Suprapubic skin (tissue), 4 donors: Measurements from ENCODE around the gene ZSWIM5. TPM values are rescaled to one million over a fixed set of nuclear protein-coding genes. Genes with fewer than 3 reads are reported as not detected.
"Not testable (repeated sequence)": the region's sequence is repeated elsewhere in the genome, so short reads cannot be mapped to it uniquely, and the experiment has no call there.

Experiments
- DNase-seq, 2 donors: peaks; one replicate each; pipeline ENCODE4 v3.0.0-alpha.2; 2019; ENCODE audit warnings: low spot score in 2 of 2
- H3K27ac ChIP-seq: fragments of 200-600 bp; sonication (generic); one replicate; pipeline ENCODE4 v1.5.1; 2019
- H3K27me3 ChIP-seq: fragments of 200-600 bp; sonication (generic); one replicate; pipeline ENCODE4 v1.5.1; 2019
- H3K36me3 ChIP-seq: fragments of 200-600 bp; sonication (generic); one replicate; pipeline ENCODE4 v1.5.1; 2019
- H3K4me1 ChIP-seq: fragments of 200-600 bp; sonication (generic); one replicate; pipeline ENCODE4 v1.5.1; 2019
- H3K4me3 ChIP-seq: fragments of 200-600 bp; sonication (generic); one replicate; pipeline ENCODE4 v1.5.1; 2019; ENCODE audit warnings: mild to moderate bottlenecking
- H3K9me3 ChIP-seq: fragments of 200-600 bp; sonication (generic); one replicate; pipeline ENCODE4 v1.5.1; 2019
- CTCF ChIP-seq, 2 donors: fragments of 200-600 bp in 1 of 2; fragments of 450-650 bp in 1 of 2; sonication (generic) in 1 of 2; IDR thresholded peaks; one replicate each; pipeline ENCODE4 v1.5.1; 2016 to 2019; ENCODE audit warnings: antibody characterized with exemption in 2 of 2, mild to moderate bottlenecking in 1 of 2, moderate library complexity in 1 of 2
- EP300 ChIP-seq: sonication (generic); formaldehyde crosslinking; IDR thresholded peaks from one replicate; pipeline ENCODE4 v1.6.1; 2017; ENCODE audit warnings: antibody characterized with exemption
- POLR2A ChIP-seq, 2 donors: fragments of 450-650 bp; IDR thresholded peaks; one replicate each; pipeline ENCODE4 v1.6.1; 2017; ENCODE audit warnings: antibody characterized with exemption in 2 of 2, mild to moderate bottlenecking in 2 of 2, moderate library complexity in 2 of 2
- POLR2AphosphoS5 ChIP-seq, 3 donors: sonication (generic); formaldehyde crosslinking; IDR thresholded peaks; one replicate each; pipeline ENCODE4 v1.6.1; 2017; ENCODE audit warnings: antibody characterized with exemption in 3 of 3
- whole genome bisulfite sequencing: methylation state at CpG from one replicate; pipeline ENCODE4 v1.1.5; 2018; 5-methylcytosine and 5-hydroxymethylcytosine counted together
- total RNA-seq, 4 donors: library from RNA; depleted of rRNA; stranded (reverse); fragments of >200 nt; gene quantifications; one replicate each; pipeline ENCODE4 v1.1.0, GENCODE V29; 2016

ZSWIM5 gene
- total RNA-seq, 4 donors from 2014 or later: 1.9 to 3.5 (median 2.8) TPM

DNA sequence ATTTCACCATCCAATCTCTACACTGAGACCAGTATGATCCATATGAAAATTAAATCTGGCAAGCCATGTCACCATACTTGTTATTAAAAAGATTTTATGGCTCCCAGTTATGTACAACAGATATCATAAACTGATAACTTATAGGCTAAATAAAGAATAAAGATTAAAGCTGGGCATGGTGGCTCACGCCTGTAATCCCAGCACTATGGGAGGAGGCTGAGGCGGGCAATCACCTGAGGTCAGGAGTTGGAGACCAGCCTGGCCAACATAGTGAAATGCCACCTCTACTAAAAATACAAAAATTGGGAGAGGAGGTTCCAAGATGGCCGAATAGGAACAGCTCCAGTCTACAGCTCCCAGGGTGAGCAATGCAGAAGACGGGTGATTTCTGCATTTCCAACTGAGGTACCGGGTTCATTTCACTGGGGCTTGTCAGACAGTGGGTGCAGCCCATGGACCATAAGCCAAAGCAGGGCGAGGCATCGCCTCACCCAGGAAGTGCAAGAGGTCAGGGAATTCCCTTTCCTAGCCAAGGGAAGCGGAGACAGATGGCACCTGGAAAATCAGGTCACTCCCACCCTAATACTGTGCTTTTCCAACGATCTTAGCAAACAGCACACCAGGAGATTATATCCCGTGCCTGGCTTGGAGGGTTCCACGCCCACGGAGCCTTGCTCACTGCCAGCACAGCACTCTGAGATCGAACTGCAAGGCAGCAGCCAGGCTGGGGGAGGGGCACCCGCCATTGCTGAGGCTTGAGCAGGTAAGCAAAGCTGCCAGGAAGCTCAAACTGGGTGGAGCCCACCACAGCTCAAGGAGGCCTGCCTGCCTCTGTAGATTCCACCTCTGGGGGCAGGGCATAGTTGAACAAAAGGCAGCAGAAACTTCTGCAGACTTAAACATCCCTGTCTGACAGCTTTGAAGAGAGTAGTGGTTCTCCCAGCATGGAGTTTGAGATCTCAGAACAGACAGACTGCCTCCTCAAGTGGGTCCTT is 44.1 kb downstream of the ZSWIM5 start:
- H3K4me1 ChIP-seq, H3K27me3 ChIP-seq, H3K27ac ChIP-seq, H3K36me3 ChIP-seq, H3K9me3 ChIP-seq, DNase-seq, H3K4me3 ChIP-seq: not testable (repeated sequence)
- 90% methylated on average over 12 of the region's 14 CpGs for WGBS

GRCh38 chr1:45155957-45156356 is 50.4 kb downstream of the ZSWIM5 start:
- H3K4me3 ChIP-seq: no peak overlapping the region
- no peak overlapping the region for H3K27ac ChIP-seq
- no peaks in the 10 kb centered on the region for H3K9me3 ChIP-seq
- DNase-seq: no peak
- H3K27me3 ChIP-seq: no peaks in the 10 kb centered on the region
- H3K36me3 ChIP-seq: no peaks in the 10 kb centered on the region
- TF ChIP-seq POLR2A (IDR thresholded peaks at IDR 0.05) (no peak), EP300 (no peak), CTCF (IDR thresholded peaks at IDR 0.05) (no peak), POLR2AphosphoS5 (IDR thresholded peaks at IDR 0.05) (no peak)
- no peaks in the 10 kb centered on the region for H3K4me1 ChIP-seq

DNA sequence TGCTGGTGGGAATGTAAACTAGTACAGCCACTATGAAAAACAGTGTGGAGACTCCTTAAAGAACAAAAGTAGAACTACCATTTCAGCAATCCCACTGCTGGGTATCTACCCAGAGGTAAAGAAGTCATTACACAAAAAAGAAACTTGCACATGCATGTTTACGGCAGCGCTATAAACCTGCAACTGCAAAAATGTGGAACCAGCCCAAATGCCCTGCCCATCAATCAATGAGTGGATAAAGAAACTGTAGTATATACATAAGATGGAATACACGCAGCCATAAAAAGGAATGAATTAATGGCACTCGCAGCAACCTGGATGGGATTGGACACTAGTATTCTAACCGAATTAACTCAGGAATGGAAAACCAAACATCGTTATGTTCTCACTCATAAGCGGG is 51.0 kb downstream of the ZSWIM5 start:
- Histone ChIP-seq H3K36me3 (no peaks in the 10 kb centered on the region), H3K4me1 (no peaks in the 10 kb centered on the region), H3K27me3 (no peaks in the 10 kb centered on the region), H3K9me3 (no peaks in the 10 kb centered on the region), H3K4me3 (no peak overlapping the region), H3K27ac (no peak overlapping the region)
- TF ChIP-seq CTCF (IDR thresholded peaks at IDR 0.05) (no peak), POLR2AphosphoS5 (IDR thresholded peaks at IDR 0.05) (no peak), POLR2A (IDR thresholded peaks at IDR 0.05) (no peak), EP300 (no peak)
- no peak for DNase-seq
- WGBS: 64% methylated on average over 7 of the region's 7 CpGs

- Histone ChIP-seq H3K4me3 (no peak overlapping the region), H3K4me1 (peaks cover 4% of the 10 kb centered on the region), H3K27ac (no peak overlapping the region), H3K27me3 (no peaks in the 10 kb centered on the region), H3K9me3 (no peaks in the 10 kb centered on the region), H3K36me3 (no peaks in the 10 kb centered on the region)
- no peak for DNase-seq
- 40% methylated on average over 3 of the region's 3 CpGs for WGBS
- TF ChIP-seq CTCF (IDR thresholded peaks at IDR 0.05) (no peak), EP300 (no peak), POLR2AphosphoS5 (IDR thresholded peaks at IDR 0.05) (no peak), POLR2A (IDR thresholded peaks at IDR 0.05) (no peak)
Measured at GRCh38 chr1:45152126-45152525, 54.3 kb downstream of the ZSWIM5 start.

- DNase-seq: no peak
- H3K4me3 ChIP-seq: no peak overlapping the region
- H3K36me3 ChIP-seq: no peaks in the 10 kb centered on the region
- 100% methylated on average over 1 of the region's 1 CpG for whole genome bisulfite sequencing
- TF ChIP-seq POLR2AphosphoS5 (IDR thresholded peaks at IDR 0.05): no peak
- no peak for TF ChIP-seq CTCF (IDR thresholded peaks at IDR 0.05)
- no peak for TF ChIP-seq POLR2A (IDR thresholded peaks at IDR 0.05)
- TF ChIP-seq EP300: no peak
- no peak overlapping the region for H3K27ac ChIP-seq
- H3K9me3 ChIP-seq: no peaks in the 10 kb centered on the region
- H3K4me1 ChIP-seq: peaks cover 4% of the 10 kb centered on the region
- no peaks in the 10 kb centered on the region for H3K27me3 ChIP-seq
Measured at GRCh38 chr1:45148209-45148825, 58.1 kb downstream of the ZSWIM5 start.
